Measurements from ENCODE around the gene CDH20.
A peak's percentile ranks its signal among the peaks of the same experiment; 100 is the strongest.

Gene CDH20

GRCh38 chr18:61333271-61333745 lies at the start of gene CDH20:
CDH20 (plus strand) TSS chr18:61333430.
- no peak for DNase-seq

GRCh38 chr18:61284039-61284438 lies 49.2 kb upstream of the CDH20 start:
- no peak for DNase-seq

GRCh38 chr18:61285777-61286176 lies 47.5 kb upstream of the CDH20 start:
- no peak for DNase-seq

GRCh38 chr18:61286867-61287266 lies 46.4 kb upstream of the CDH20 start:
- no peak for DNase-seq

GRCh38 chr18:61290616-61291015 lies 42.6 kb upstream of the CDH20 start:
- no peak for DNase-seq

- DNase-seq = no peak
Observed at GRCh38 chr18:61292280-61293035, 40.8 kb upstream of the CDH20 start.

- DNase-seq = no peak
Observed at GRCh38 chr18:61295153-61295552, 38.1 kb upstream of the CDH20 start.

GRCh38 chr18:61308004-61308403 lies 25.2 kb upstream of the CDH20 start:
- no peak for DNase-seq

- DNase-seq = no peak
Observed at GRCh38 chr18:61308795-61309393, 24.3 kb upstream of the CDH20 start.

GRCh38 chr18:61322265-61322873 lies 10.9 kb upstream of the CDH20 start:
- peak; percentile 18 for DNase-seq

GRCh38 chr18:61323951-61324350 lies 9.3 kb upstream of the CDH20 start:
- DNase-seq = no peak

- DNase-seq = no peak
Observed at GRCh38 chr18:61326407-61326806, 6.8 kb upstream of the CDH20 start.

- DNase-seq = no peak
Observed at GRCh38 chr18:61329398-61329797, 3.8 kb upstream of the CDH20 start.

- DNase-seq = no peak
Observed at GRCh38 chr18:61331051-61331450, 2.2 kb upstream of the CDH20 start.

GRCh38 chr18:61333746-61334490 lies 688 bp downstream of the CDH20 start:
- DNase-seq = no peak

- DNase-seq = no peak
Observed at GRCh38 chr18:61334491-61334850, 1.2 kb downstream of the CDH20 start.

- DNase-seq = no peak
Observed at GRCh38 chr18:61334951-61335683, 1.9 kb downstream of the CDH20 start.

- DNase-seq = no peak
Observed at GRCh38 chr18:61335684-61336555, 2.7 kb downstream of the CDH20 start.

- no peak for DNase-seq
Observed at GRCh38 chr18:61336766-61337165, 3.5 kb downstream of the CDH20 start.

GRCh38 chr18:61337527-61337926 lies 4.3 kb downstream of the CDH20 start:
- no peak for DNase-seq

GRCh38 chr18:61340148-61340547 lies 6.9 kb downstream of the CDH20 start:
- DNase-seq = no peak

- no peak for DNase-seq
Observed at GRCh38 chr18:61348230-61348629, 15.0 kb downstream of the CDH20 start.
